Heart right ventricle (tissue), 16 donors: ENCODE measurements around the gene AGRN. TPM values are rescaled to one million over a fixed set of nuclear protein-coding genes. Genes with fewer than 3 reads are reported as not detected.

Experiments used
- ATAC-seq, 8 donors: fragments of 200-7000 bp; cut with Tn5 transposase; one replicate each; pipeline ENCODE4 v1.9.1; 2020; ENCODE audit warnings: mild to moderate bottlenecking in 8 of 8, moderate library complexity in 8 of 8, moderate number of reproducible peaks in 1 of 8
- DNase-seq, 2 donors: peaks; one replicate each; pipeline ENCODE4 v3.0.0-alpha.2; 2020
- H3K27ac ChIP-seq, 10 donors: fragments of 200-600 bp; sonication (generic) in 2 of 10; one replicate each; pipeline versions ENCODE4 v1.5.0 to v1.8.0; 2020 to 2022; ENCODE audit warnings: mild to moderate bottlenecking in 3 of 10
- H3K27me3 ChIP-seq, 7 donors: fragments of 200-600 bp; one replicate each; pipeline ENCODE4 v1.8.0; 2021 to 2022; ENCODE audit warnings: mild to moderate bottlenecking in 2 of 7
- H3K36me3 ChIP-seq, 9 donors: fragments of 200-600 bp; sonication (generic) in 1 of 9; one replicate each; pipeline versions ENCODE4 v1.5.0 to v1.8.0; 2020 to 2022; ENCODE audit warnings: mild to moderate bottlenecking in 2 of 9
- H3K4me1 ChIP-seq, 9 donors: fragments of 200-600 bp; sonication (generic) in 1 of 9; one replicate each; pipeline versions ENCODE4 v1.5.0 to v1.8.0; 2020 to 2022; ENCODE audit warnings: mild to moderate bottlenecking in 4 of 9
- H3K4me3 ChIP-seq, 10 donors: fragments of 200-600 bp; sonication (generic) in 2 of 10; one replicate each; pipeline versions ENCODE4 v1.5.0 to v1.8.0; 2020 to 2022; ENCODE audit warnings: mild to moderate bottlenecking in 7 of 10, moderate library complexity in 2 of 10
- H3K9me3 ChIP-seq, 11 donors: fragments of 200-600 bp in 10 of 11; sonication (generic) in 2 of 11; one replicate each; pipeline versions ENCODE4 v1.5.0 to v1.8.0; 2013 to 2022; ENCODE audit warnings: mild to moderate bottlenecking in 2 of 11, control low read depth in 1 of 11, moderate library complexity in 1 of 11
- CTCF ChIP-seq, 9 donors: fragments of 200-600 bp; sonication (generic) in 2 of 9; IDR thresholded peaks; one replicate each; pipeline versions ENCODE4 v1.5.0 to v1.8.0; 2021 to 2022; ENCODE audit warnings: antibody characterized with exemption in 9 of 9, mild to moderate bottlenecking in 5 of 9, moderate library complexity in 1 of 9
- WGBS, 2 donors: extraction: QIAGEN DNeasy Blood & Tissue Kit; methylation state at CpG; one replicate each; pipeline ENCODE4 v1.1.7; 2013; ENCODE audit warnings: inconsistent platforms in 1 of 2; 5-methylcytosine and 5-hydroxymethylcytosine counted together
- intact Hi-C, 10 donors: fragments of 100-400 bp; cut with DNase I; formaldehyde crosslinking; loops; one replicate each; pipeline versions ENCODE4 v1.11.1 to v1.14.2; 2022
- polyA plus RNA-seq, 2 donors: library from polyadenylated mRNA; stranded (reverse); fragments of 200-250 nt; gene quantifications; one replicate each; pipeline ENCODE4 v1.2.3, GENCODE V29; 2013
- total RNA-seq, 10 donors: library from RNA; stranded (reverse); fragmentation: NEBNext Ultra II Directional in 3 of 10; extraction: Animal tissue kit (Norgen Biotek cat#: 25700) in 3 of 10; gene quantifications; one replicate each; pipeline versions ENCODE4 v1.2.1 to v1.2.4, GENCODE V29; 2021 to 2023
- donor health status: Arrhythmogenic right ventricular cardiomyopathy.
- donor health status: ischemic (EF 13 %, LVEDD 7.1; RV severe dilation, severe dysfunction).
- donor health status: healthy with polysubstance abuse.
- donor health status: DM: no; HTN: yes; CAD: no.
- donor health status: DM: no; HTN: no; CAD: no.
- donor health status: ischemic (EF 25% LVEDD 6.9; RV normal size, moderate dysfunction).
- donor health status: ischemic (EF 25% LVEDD 5.7; RV mildly dilated, moderate dysfunction).
- donor health status: healthy.
- donor health status: DM: yes; HTN: yes; CAD: no.
- donor health status: Ischemic cardiomyopathy.
- donor health status: ischemic (EF 35%, LVEDD 5.7; RV mildly dilated, moderate dysfunction).
- donor health status: nonischemic (EF 11% LVEDD 7.7; RV severe dilation, severe dysfunction).
- donor health status: DM: yes; HTN: yes; CAD: no.
- donor health status: PGD.
- donor health status: ischemic (EF 29% LVEDD 5.4; RV normal size, mild dysfunction).
- donor health status: nonischemic (EF 23%, LVEDD 6.1; RV moderate dilation, normal function).

Gene AGRN
- total and polyA plus RNA-seq, 12 donors: 11.5 to 33.9 (median 18.3) TPM

DNA sequence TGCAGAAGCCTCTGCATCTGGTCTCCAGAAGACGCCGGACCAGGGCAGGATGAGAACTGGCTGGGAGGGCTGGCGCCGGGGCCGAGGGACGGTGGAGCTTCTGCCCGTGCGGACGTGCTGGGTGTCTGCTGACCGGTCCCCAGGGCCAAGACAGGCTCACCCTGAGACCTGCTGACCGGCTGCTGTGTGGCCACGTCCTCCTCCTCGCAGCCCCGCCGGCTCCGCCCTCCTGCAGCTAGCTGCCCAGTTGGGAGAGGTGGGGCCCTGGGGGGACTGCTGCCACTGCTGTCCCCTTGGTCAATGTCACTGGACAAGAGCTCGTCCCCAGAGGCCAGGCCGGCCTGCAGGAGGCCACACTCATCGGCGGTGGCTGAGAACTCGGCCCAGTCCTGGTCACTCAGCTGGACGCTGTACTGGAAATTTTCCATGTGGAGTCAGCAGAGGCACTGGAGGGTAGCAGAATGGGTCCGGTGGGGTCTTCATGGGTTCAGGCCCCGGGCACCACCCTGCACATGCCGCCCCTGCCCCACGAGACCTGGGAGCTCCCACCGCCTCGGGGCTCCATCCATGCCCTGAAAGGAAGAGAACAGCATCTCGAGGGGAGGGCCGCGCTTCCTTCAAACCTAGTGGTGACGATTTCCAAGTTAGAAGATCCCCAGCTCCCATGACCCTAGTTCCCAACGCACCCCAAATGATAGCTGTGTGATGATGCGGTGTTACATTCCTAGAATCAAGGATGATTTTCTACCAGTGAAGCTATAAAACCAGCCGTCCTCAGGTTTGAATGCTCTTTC lies 39.1 kb upstream of the AGRN start:
- WGBS, 2 donors: 41 to 44% methylated on average over 35 of the region's 35 CpGs
- Histone ChIP-seq H3K4me1 (peaks cover 0 to 54% (median 9%) of the 10 kb centered on the region in 9 donors), H3K27ac (peak overlapping the region; percentile 83 to 97 (median 96)), H3K27me3 (peaks cover 0 to 30% (median 7%) of the 10 kb centered on the region in 7 donors), H3K9me3 (no peaks in the 10 kb centered on the region), H3K4me3 (peak overlapping the region; percentile 39 to 60 (median 57)), H3K36me3 (peaks cover 0 to 4% (median 0%) of the 10 kb centered on the region in 9 donors)
- peak in 2 of 9 donors; percentile 12 to 16 for TF ChIP-seq CTCF (IDR thresholded peaks at IDR 0.05)
- DNase-seq (peak; percentile 80 to 85), ATAC-seq (peak; percentile 48 to 79 (median 72))
- intact Hi-C loops: loop anchor here in 4 of 10 donors (5.0 kb wide), 2 partner anchors 82 to 87 kb away; no protein-coding TSS in a partner anchor

DNA sequence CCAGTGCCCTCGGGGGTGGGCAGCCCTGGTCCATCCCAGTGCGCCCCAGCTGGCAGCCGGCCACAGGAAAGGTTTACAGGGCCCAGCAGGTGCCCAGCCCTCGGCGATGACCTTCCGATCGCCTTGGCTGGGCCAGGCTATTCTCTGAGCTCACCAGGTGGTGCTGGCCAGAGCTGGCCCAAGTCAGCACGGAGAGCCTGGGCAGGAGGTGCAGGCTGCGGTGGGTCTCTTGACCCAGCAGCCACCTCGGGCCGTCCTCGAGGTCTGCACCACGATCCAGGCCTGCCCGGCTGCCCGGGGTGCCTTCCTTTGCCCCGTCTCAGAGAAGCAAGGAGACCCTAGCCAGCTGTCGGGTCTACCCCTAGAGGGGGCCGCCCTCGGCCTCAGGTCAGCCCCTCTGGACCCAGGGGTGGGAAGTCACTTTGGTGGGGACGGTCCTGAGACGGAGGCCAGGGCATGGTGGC lies 38.4 kb upstream of the AGRN start:
- DNase-seq (peak in 1 of 2 donors; percentile 32), ATAC-seq (peak in 7 of 8 donors; percentile 1 to 42 (median 6))
- H3K27ac ChIP-seq: peak overlapping the region; percentile 83 to 97 (median 96)
- no peaks in the 10 kb centered on the region for H3K9me3 ChIP-seq
- 56 to 60% methylated on average over 21 of the region's 21 CpGs for WGBS, 2 donors
- TF ChIP-seq CTCF (IDR thresholded peaks at IDR 0.05): no peak
- H3K4me3 ChIP-seq: peak overlapping the region; percentile 37 to 60 (median 57)
- peaks cover 0 to 47% (median 3%) of the 10 kb centered on the region in 9 donors for H3K4me1 ChIP-seq
- H3K36me3 ChIP-seq: peaks cover 0 to 4% (median 0%) of the 10 kb centered on the region in 9 donors
- H3K27me3 ChIP-seq: peaks cover 0 to 25% (median 7%) of the 10 kb centered on the region in 7 donors
- intact Hi-C loops: loop anchor here in 4 of 10 donors (5.0 kb wide), 2 partner anchors 81 to 86 kb away; no protein-coding TSS in a partner anchor

DNA sequence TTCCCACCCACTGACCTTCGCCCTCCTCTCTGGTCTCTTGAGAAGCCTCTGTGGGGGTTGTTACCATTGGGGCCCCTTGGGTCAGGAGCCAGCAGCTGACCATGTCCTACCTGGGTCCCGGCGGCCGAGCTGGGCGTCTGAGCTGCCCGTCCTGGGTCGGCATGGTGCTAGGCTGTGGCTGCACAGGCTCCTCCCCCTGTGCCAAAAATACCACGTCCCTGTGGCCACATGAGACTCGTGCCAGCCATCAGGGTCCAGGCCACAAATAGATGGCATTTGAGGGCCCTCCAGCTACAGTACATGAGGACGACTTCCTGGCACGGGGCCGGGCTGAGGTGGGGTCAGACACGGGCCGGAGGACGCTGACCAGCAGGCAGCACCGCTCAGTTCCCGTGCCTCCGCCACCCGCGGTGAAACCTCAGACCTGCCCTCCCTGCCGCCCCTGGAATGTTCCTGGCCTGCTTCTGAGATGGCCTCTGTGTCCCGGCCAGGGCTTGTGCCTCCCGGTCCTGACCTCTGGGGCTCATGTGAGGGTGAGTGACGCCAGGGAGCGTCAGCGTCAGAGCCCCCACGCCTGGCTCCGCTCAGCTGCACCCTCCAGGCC lies 37.9 kb upstream of the AGRN start, which contains the start of gene PERM1:
Gene PERM1, minus strand, starts transcription at position 139 of the 604 bp plus-strand sequence. CDS start 1,064 bp downstream, outside the sequence.
- intact Hi-C loops: loop anchor here in 5 of 10 donors (2.0 to 5.0 kb wide), 3 partner anchors 80 to 85 kb away; no protein-coding TSS in a partner anchor
- ATAC-seq (peak; percentile 59 to 79 (median 74)), DNase-seq (peak; percentile 80 to 84)
- Histone ChIP-seq H3K9me3 (no peaks in the 10 kb centered on the region), H3K36me3 (peaks cover 0 to 4% (median 0%) of the 10 kb centered on the region in 9 donors), H3K27me3 (peaks cover 0 to 25% (median 7%) of the 10 kb centered on the region in 7 donors), H3K4me1 (peaks cover 0 to 47% (median 3%) of the 10 kb centered on the region in 9 donors), H3K27ac (peak within 1 kb of the TSS; percentile 83 to 97 (median 96)), H3K4me3 (peak within 1 kb of the TSS; percentile 37 to 60 (median 57))
- no peak for TF ChIP-seq CTCF (IDR thresholded peaks at IDR 0.05)
- WGBS, 2 donors: 40% methylated on average over 27 to 28 of the region's 28 CpGs
